Activated CD4-positive, alpha-beta memory T cell treated with anti-CD3 and anti-CD28 coated beads, Interleukin-2, amount 10 ng/mL, durations not matched to agents 7 days and 5 days (primary cell): ENCODE data around the gene TGIF2. TPM values are rescaled to one million over a fixed set of nuclear protein-coding genes. Genes with fewer than 3 reads are reported as not detected.
A peak's percentile ranks its signal among the peaks of the same experiment; 100 is the strongest.

Source experiments
- CTCF ChIA-PET: fragments of 350-600 bp; sonication (Branson Sonifier 250); formaldehyde crosslinking; loops from one replicate; lab custom pipeline; 2021; ENCODE audit warnings: antibody characterized with exemption, inconsistent platforms; lab: Charles Lee
- POLR2A ChIA-PET: fragments of 350-600 bp; sonication (Branson Sonifier 250); formaldehyde crosslinking; loops from one replicate; lab custom pipeline; 2021; ENCODE audit warnings: antibody characterized with exemption; lab: Charles Lee
- DNase-seq: peaks from one replicate; pipeline ENCODE4 v3.0.0-alpha.2; 2020
- H3K27ac Mint-ChIP-seq: one replicate; pipeline ENCODE4 v1.8.0; 2021; ENCODE audit warnings: mild to moderate bottlenecking, mixed read lengths
- H3K27me3 Mint-ChIP-seq: one replicate; pipeline ENCODE4 v1.8.0; 2021; ENCODE audit warnings: mixed read lengths
- H3K36me3 Mint-ChIP-seq: one replicate; pipeline ENCODE4 v1.8.0; 2021; ENCODE audit warnings: low read depth, mixed read lengths
- H3K4me1 Mint-ChIP-seq: one replicate; pipeline ENCODE4 v1.8.0; 2021; ENCODE audit warnings: mixed read lengths
- H3K4me3 Mint-ChIP-seq: one replicate; pipeline ENCODE4 v1.8.0; 2021; ENCODE audit warnings: mild to moderate bottlenecking, mixed read lengths
- H3K9me3 Mint-ChIP-seq: one replicate; pipeline ENCODE4 v1.8.0; 2021; ENCODE audit warnings: mixed read lengths
- total RNA-seq, 2 experiments: library from RNA; stranded (reverse); gene quantifications; one replicate each; pipeline ENCODE4 v1.2.3, GENCODE V29; 2021

Gene TGIF2
- total RNA-seq: 10 to 100 TPM; 28.0 to 33.5 TPM

DNA sequence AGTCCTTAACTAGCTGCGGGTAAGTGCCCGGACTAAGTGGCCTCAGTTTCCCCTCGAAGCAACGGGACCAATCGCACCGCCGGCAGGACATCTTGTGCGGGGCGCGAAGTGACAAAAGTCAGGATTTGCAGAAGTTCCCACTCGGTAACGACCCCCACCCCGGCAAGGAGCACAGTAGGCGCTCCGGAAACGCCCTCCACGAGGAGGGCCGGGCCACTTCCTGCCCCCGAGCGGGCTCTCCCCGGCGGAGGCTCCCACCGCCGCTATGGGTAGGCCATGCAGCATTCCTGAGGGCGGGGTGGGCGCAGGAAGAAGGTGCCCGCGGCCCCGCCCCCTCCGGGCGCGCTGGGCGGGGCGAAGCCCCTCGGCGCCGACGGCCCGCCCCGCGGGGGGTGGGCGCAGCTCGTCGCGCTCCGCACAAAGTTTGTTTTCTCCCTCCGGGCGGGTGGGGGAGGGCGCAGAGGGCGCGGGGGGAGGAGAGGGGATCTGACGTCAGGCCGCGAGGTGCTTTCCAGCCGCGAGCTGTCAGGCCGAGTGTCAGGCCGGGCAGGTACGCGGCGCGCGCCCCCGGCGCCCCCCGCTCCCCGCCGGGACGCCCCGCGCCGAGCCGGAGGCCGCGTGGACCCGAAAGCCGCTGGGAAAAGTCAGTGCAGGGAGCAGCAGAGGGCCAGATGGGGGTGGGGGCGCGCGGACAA, at the start of gene TGIF2:
TGIF2 (plus strand) TSS at position 495 of the 695 bp plus-strand sequence. CDS start 5,178 bp downstream, outside the sequence.
- Mint-ChIP-seq H3K4me1 (peaks cover 34% of the 10 kb centered on the region), H3K27ac (peak within 1 kb of the TSS; percentile 87), H3K9me3 (no peaks in the 10 kb centered on the region), H3K4me3 (peak within 1 kb of the TSS; percentile 92), H3K27me3 (no peaks in the 10 kb centered on the region), H3K36me3 (peaks cover 19% of the 10 kb centered on the region)
- POLR2A ChIA-PET: interaction anchor here (0.7 to 9.1 kb wide), 14 partner anchors 8 to 619 kb away, joined by 3 to 113 read pairs (median 6); partner anchors contain the start of genes RAB5IF, SCAND1 and SLA2
- peak; percentile 86 for DNase-seq
- CTCF ChIA-PET: interaction anchor here (0.9 to 3.7 kb wide), 7 partner anchors 15 to 262 kb away, joined by 3 to 18 read pairs (median 3); partner anchors contain the start of gene RAB5IF

DNA sequence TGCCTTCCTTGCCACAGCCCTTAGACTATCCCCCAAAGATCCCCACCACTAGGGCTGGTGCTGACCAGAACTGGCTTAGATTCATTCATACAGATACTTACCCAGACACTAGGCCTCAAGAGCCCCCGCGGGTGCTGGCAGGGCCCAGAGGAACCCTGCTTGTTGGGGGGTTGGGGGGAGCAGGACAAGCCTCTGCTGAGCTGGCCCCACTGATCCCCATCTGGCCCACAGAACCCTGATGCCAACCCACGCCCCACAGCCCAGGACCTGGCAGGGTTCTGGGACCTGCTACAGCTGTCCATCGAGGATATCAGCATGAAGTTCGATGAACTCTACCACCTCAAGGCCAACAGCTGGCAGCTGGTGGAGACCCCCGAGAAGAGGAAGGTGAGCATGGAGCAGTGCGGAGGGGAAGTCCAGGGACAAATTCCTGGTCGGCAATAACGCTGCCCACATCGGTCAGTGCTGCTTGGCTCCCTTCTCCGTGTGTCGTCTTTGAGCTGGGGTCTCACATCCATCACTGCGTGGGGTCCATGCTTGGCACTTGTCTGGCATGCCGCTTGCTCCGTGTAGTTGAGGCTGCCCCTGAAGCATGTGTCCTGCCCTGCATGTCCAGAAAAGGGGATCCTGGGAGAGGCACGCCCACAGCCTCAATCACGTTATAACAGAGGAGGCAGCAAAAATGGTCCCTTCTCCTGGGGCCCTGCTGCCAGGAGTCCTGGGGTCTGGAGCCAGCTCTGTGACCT, 47.6 kb upstream of the TGIF2 start:
- Mint-ChIP-seq H3K9me3 (no peaks in the 10 kb centered on the region), H3K27me3 (no peaks in the 10 kb centered on the region), H3K4me3 (no peak overlapping the region), H3K27ac (no peak overlapping the region), H3K4me1 (peaks cover 2% of the 10 kb centered on the region), H3K36me3 (peaks cover 29% of the 10 kb centered on the region)
- POLR2A ChIA-PET: no interaction called here
- DNase-seq: no peak
- CTCF ChIA-PET: no interaction called here

DNA sequence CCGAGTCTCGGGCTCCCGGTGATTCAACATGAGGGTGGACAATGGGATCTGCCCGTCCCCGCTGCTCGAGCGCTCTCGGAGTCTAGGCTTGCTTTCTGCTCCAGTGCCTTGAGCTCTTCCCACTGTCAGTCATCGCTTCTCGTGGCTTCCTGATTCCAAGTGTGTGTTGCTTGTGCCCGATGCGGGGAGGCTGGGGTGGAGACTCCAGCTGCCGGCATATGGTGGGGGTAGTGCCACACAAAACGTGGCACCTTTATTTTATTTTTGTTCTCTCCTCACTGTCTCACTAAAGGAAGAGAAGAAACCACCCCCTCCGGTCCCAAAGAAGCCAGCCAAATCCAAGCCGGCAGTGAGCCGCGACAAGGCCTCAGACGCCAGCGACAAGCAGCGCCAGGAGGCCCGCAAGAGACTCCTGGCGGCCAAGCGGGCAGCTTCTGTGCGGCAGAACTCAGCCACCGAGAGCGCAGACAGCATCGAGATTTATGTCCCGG, 46.8 kb upstream of the TGIF2 start:
- H3K27me3 Mint-ChIP-seq: no peaks in the 10 kb centered on the region
- no peaks in the 10 kb centered on the region for H3K9me3 Mint-ChIP-seq
- H3K36me3 Mint-ChIP-seq: peaks cover 29% of the 10 kb centered on the region
- no peak for DNase-seq
- no peak overlapping the region for H3K4me3 Mint-ChIP-seq
- H3K4me1 Mint-ChIP-seq: peaks cover 1% of the 10 kb centered on the region
- ChIA-PET POLR2A (no interaction called here), CTCF (no interaction called here)
- no peak overlapping the region for H3K27ac Mint-ChIP-seq

DNA sequence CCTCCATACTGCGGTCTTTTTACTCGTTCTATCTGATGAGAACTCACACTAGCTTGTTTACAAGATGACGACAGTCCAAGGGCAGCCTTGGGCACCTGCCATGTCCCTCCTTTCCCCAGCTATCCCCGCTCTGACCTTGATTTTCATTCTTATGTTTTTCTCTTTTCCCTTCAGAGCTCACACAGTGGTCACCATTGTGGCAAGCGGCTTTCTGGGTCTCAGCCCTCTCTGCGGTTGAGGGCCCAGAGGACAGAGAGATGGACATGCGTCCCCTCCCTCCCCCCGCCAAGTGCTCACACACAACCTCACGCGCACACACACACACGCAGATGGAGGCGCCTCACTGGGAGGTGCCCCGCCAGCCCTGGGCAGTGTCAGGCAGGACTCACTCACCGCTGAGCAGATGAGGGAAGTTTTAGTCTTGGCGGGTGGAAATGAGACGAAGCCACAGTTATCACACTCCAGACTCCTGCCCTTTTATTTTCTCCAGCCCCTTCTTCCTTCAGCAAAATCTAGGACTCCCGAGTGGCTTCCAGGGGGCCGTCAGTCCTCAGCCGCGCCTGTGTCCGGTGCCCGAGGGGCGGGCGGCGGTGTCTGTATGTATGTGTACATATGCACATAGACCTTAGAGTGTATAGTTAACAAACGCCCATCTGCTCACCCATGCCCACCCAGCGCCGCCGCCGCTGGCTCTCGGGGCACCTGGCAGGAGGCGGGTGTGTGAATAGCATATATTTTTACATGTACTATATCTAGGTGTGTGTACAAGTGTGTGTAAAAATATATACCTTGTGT, 45.9 kb upstream of the TGIF2 start:
- ChIA-PET CTCF (no interaction called here), POLR2A (no interaction called here)
- Mint-ChIP-seq H3K4me3 (no peak overlapping the region), H3K27me3 (no peaks in the 10 kb centered on the region), H3K27ac (no peak overlapping the region), H3K4me1 (no peaks in the 10 kb centered on the region), H3K36me3 (peaks cover 23% of the 10 kb centered on the region), H3K9me3 (no peaks in the 10 kb centered on the region)
- DNase-seq: no peak

DNA sequence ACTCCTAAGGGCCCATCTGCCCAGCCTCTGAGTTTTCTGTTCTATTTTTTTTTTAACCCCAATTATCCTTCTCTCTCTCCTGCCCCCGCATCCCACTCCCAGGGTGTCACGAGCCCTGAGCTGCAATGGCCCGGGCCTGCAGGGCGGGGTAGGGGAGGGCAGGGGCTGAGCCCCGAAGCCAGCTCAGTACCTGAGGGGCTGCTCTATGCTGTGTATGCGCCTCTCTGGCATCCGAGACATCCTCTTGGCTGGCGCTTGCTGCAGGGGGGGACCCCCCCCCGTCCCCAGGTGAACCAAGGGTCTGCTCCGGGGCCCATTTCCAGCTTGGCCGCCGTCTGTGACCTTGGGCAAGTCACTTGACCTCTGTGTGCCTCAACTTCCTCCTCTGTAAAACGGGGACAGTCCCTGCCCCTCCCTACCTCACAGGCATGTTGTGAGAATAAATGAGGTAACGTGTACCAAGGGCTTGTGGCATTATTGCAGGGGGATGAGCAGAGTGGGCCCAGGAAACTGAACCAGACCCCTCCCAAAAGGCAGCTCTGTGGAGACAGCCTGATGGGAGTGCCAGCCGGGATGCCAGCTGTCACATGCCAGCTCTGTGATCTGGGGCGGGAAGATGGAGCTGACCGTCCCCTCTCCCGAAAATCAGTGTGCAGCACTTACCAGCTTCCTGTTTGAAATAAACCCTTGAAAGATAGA, 45.1 kb upstream of the TGIF2 start:
- Mint-ChIP-seq H3K36me3 (peaks cover 23% of the 10 kb centered on the region), H3K4me3 (no peak overlapping the region), H3K4me1 (no peaks in the 10 kb centered on the region), H3K27ac (no peak overlapping the region), H3K27me3 (no peaks in the 10 kb centered on the region), H3K9me3 (no peaks in the 10 kb centered on the region)
- CTCF ChIA-PET: no interaction called here
- DNase-seq: no peak
- POLR2A ChIA-PET: no interaction called here

DNA sequence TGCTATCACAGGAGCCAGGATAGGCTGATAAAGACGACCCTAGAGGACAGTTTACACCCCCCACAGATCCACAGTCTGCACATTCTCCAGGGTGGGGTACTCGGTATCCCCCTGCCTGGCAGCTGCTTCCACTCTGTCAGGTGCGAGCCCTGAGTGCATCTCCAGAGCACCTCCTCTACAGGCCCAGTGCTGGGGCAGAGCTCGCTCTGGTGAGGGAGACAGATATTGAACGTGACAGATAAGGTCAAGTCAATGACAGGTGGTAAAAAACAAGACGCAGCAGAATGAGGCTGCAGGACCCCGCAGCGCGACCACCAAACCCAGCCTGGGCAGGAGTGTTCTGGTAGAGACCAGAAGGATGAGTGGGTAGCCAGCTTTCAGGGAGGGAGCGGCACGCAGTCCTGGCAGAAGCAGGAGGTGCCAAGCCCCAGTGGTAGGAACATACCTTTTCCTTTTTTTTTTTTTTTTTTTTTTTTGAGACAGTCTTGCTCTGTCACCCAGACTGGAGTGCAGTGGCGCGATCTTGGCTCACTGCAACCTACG, 44.5 kb upstream of the TGIF2 start:
- POLR2A ChIA-PET: no interaction called here
- DNase-seq: no peak
- no peak overlapping the region for H3K4me3 Mint-ChIP-seq
- no peaks in the 10 kb centered on the region for H3K27me3 Mint-ChIP-seq
- no peaks in the 10 kb centered on the region for H3K4me1 Mint-ChIP-seq
- CTCF ChIA-PET: no interaction called here
- no peak overlapping the region for H3K27ac Mint-ChIP-seq
- no peaks in the 10 kb centered on the region for H3K9me3 Mint-ChIP-seq
- peaks cover 21% of the 10 kb centered on the region for H3K36me3 Mint-ChIP-seq

DNA sequence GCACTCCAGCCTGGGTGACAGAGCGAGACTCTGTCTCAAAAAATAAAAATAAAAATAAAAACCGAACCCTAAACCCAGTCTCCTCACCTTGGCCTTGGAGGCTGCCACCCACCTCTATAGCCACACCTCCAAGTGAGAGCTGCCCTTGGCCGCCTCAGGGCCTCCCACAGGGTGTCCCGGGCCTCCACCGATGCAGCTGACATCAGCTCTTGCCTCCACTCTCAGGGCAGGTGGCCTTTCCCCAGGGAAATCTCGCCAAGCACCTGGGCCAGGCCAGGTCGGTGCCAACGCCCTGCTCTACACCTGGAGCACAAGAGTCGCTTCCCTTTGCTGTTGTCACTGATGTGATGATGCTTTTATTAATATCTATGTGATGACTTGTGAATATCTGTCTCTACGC, 41.0 kb upstream of the TGIF2 start:
- CTCF ChIA-PET: no interaction called here
- no peak for DNase-seq
- Mint-ChIP-seq H3K9me3 (no peaks in the 10 kb centered on the region), H3K4me3 (no peak overlapping the region), H3K27me3 (no peaks in the 10 kb centered on the region), H3K4me1 (no peaks in the 10 kb centered on the region), H3K27ac (no peak overlapping the region), H3K36me3 (peaks cover 2% of the 10 kb centered on the region)
- POLR2A ChIA-PET: no interaction called here

DNA sequence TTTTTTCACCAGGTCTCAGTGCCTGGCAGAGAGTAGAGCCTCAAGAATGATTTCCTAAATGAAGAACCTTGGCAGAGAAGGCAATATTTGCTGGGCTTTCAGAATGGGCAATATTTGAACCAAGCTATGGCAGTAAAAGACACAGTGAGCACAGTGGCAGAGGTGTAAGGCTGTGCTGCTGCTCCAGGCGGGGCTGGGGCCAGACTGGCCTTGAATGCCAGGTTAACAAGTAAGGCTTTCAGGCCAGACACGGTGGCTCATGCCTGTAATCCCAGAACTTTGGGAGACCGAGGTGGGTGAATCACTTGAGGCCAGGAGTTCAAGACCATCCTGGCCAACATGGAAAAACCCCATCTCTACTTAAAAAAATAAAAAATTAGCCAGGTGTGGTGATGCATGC, 40.6 kb upstream of the TGIF2 start:
- Mint-ChIP-seq H3K27ac (no peak overlapping the region), H3K36me3 (no peaks in the 10 kb centered on the region), H3K4me3 (no peak overlapping the region), H3K4me1 (no peaks in the 10 kb centered on the region), H3K9me3 (no peaks in the 10 kb centered on the region), H3K27me3 (no peaks in the 10 kb centered on the region)
- POLR2A ChIA-PET: no interaction called here
- CTCF ChIA-PET: no interaction called here
- no peak for DNase-seq

DNA sequence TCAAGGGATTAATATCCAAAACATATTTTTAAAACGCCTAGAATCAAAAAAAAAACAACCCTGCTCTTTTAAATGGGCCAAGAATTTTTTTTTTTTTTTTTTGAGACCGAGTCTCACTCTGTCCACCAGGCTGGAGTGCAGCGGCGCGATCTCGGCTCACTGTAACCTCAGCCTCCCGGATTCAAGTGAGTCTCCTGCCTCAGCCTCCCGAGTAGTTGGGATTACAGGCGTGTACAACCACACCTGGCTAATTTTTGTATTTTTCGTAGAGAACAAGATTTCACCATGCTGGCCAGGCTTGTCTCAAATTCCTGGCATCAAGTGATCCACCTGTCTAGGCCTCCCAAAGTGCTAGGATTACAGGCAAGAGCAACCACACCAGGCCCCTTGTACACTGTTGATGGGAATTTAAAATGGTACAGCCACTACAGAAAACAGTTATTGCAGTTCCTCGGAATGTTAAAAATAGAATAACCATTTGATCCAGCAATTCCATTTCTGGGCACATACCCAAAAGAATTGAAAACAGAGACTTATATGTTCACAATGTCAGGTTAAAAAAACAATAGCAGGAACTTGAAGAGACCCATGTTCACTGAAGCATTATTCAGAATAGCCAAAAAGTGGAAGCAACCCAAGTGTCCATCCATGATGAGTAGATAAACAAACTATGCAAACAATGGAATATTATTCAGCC, 35.2 kb upstream of the TGIF2 start:
- POLR2A ChIA-PET: no interaction called here
- no peak for DNase-seq
- no peaks in the 10 kb centered on the region for H3K4me1 Mint-ChIP-seq
- no peak overlapping the region for H3K4me3 Mint-ChIP-seq
- no peaks in the 10 kb centered on the region for H3K36me3 Mint-ChIP-seq
- no peaks in the 10 kb centered on the region for H3K9me3 Mint-ChIP-seq
- CTCF ChIA-PET: interaction anchor here (0.7 kb wide), 3 partner anchors 23 to 195 kb away, joined by 3 to 5 read pairs (median 3); no protein-coding TSS in a partner anchor
- no peak overlapping the region for H3K27ac Mint-ChIP-seq
- peaks cover 1% of the 10 kb centered on the region for H3K27me3 Mint-ChIP-seq

DNA sequence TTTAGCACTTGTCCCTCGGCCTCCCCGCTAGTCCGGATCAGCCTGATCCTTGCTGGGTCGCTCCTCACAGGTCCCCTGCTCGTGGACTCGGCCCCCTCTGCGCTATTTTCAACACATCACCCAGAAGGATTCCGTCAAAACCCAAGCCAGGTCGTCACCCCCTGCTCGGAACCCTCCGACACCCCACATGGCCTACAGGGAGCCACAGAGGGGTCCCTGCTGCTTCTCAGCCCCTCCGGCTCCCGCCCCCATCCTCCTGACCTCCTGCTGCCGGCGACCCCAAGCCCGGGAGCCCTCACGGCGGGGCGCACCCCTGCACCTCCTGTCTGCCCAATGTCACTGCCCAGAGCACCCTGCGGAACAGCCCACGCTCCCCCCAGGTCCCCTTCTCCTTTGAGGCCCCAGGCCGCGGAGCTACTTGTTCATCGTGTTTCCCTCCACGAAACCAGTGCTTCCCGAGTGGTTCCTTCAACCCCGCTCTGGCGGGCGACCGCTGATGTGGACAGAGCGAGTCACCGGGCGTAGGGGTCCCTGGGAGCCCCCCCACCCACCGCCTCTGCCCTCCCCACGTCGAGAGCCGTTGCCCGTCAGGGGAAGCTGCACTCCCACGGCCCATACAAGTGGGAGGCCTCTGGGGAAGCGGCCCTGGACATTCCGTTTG, 32.7 kb upstream of the TGIF2 start:
- no peaks in the 10 kb centered on the region for H3K36me3 Mint-ChIP-seq
- no peaks in the 10 kb centered on the region for H3K4me1 Mint-ChIP-seq
- DNase-seq: no peak
- no peak overlapping the region for H3K4me3 Mint-ChIP-seq
- CTCF ChIA-PET: no interaction called here
- peaks cover 1% of the 10 kb centered on the region for H3K27me3 Mint-ChIP-seq
- H3K9me3 Mint-ChIP-seq: no peaks in the 10 kb centered on the region
- POLR2A ChIA-PET: no interaction called here
- no peak overlapping the region for H3K27ac Mint-ChIP-seq

DNA sequence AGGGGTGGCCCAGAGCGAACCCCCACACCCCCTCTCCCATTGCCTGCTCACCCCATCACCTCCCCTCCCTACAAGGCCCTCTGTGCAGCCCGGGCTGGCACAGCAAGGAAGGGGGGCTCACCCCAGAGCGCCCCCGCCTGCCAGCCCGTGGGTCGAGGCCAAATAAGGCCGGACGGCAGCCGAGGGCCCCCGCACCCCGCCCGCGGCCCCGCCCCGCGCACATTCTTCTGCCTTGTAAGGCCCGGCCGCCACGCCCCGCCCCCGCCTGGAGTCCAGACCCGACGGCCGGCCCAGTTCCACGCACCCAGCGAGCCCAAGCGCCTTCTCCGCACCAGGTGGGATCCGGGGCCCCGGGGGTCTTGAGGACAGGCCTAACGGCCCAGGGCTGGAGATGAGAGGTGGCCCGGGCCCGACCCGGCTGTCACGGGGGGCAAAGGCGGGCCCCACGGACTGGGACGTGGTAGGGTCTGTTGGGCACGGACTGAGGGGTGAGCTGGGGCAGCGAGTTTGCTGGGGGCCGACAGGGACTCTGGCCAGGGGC, 32.1 kb upstream of the TGIF2 start, which contains the start of gene MYL9:
MYL9 (plus strand) TSS at position 293 of the 541 bp plus-strand sequence. CDS start 3,366 bp downstream, outside the sequence.
- Mint-ChIP-seq H3K36me3 (no peaks in the 10 kb centered on the region), H3K4me3 (no peak within 1 kb of the TSS), H3K27ac (no peak within 1 kb of the TSS), H3K9me3 (no peaks in the 10 kb centered on the region), H3K4me1 (no peaks in the 10 kb centered on the region), H3K27me3 (peaks cover 1% of the 10 kb centered on the region)
- POLR2A ChIA-PET: no interaction called here
- CTCF ChIA-PET: no interaction called here
- no peak for DNase-seq
